ENCODE results near the gene PRKCB.

GRCh38 chr16:23945243-23945642 lies 109.5 kb downstream of the PRKCB start:
- TF ChIP-seq CTCF (IDR thresholded peaks at IDR 0.05): no peak
- no peak for TF ChIP-seq POLR2A (IDR thresholded peaks at IDR 0.05)
- no peak for TF ChIP-seq POLR2AphosphoS5 (IDR thresholded peaks at IDR 0.05)
